ENCODE results near the gene CABCOCO1.
"Not testable (repeated sequence)": the region's sequence is repeated elsewhere in the genome, so short reads cannot be mapped to it uniquely, and the experiment has no call there.

Gene CABCOCO1

GRCh38 chr10:61712105-61712504 is 49.4 kb downstream of the CABCOCO1 start:
- DNase-seq (ENCODE audit: low read depth in 2 of 2) = not testable (repeated sequence)

- not testable (repeated sequence) for DNase-seq (ENCODE audit: low read depth in 2 of 2)
Measured at GRCh38 chr10:61719475-61719874, 56.7 kb downstream of the CABCOCO1 start.

- DNase-seq (ENCODE audit: low read depth in 2 of 2) = no peak
Measured at GRCh38 chr10:61719906-61720305, 57.2 kb downstream of the CABCOCO1 start.

GRCh38 chr10:61721431-61721830 is 58.7 kb downstream of the CABCOCO1 start:
- DNase-seq (ENCODE audit: low read depth in 2 of 2) = no peak

GRCh38 chr10:61725221-61725620 is 62.5 kb downstream of the CABCOCO1 start:
- not testable (repeated sequence) for DNase-seq (ENCODE audit: low read depth in 2 of 2)

- DNase-seq (ENCODE audit: low read depth in 2 of 2) = no peak
Measured at GRCh38 chr10:61729596-61729995, 66.9 kb downstream of the CABCOCO1 start.

- DNase-seq (ENCODE audit: low read depth in 2 of 2) = no peak
Measured at GRCh38 chr10:61730671-61731070, 67.9 kb downstream of the CABCOCO1 start.

- DNase-seq (ENCODE audit: low read depth in 2 of 2) = no peak
Measured at GRCh38 chr10:61731638-61732037, 68.9 kb downstream of the CABCOCO1 start.

GRCh38 chr10:61732629-61733278 is 70.0 kb downstream of the CABCOCO1 start:
- DNase-seq (ENCODE audit: low read depth in 2 of 2) = no peak

GRCh38 chr10:61733358-61733940 is 70.7 kb downstream of the CABCOCO1 start:
- no peak for DNase-seq (ENCODE audit: low read depth in 2 of 2)

GRCh38 chr10:61735882-61736281 is 73.2 kb downstream of the CABCOCO1 start:
- no peak for DNase-seq (ENCODE audit: low read depth in 2 of 2)

GRCh38 chr10:61737455-61737854 is 74.7 kb downstream of the CABCOCO1 start:
- DNase-seq (ENCODE audit: low read depth in 2 of 2) = not testable (repeated sequence)

GRCh38 chr10:61742812-61743211 is 80.1 kb downstream of the CABCOCO1 start:
- no peak for DNase-seq (ENCODE audit: low read depth in 2 of 2)

GRCh38 chr10:61744469-61744868 is 81.7 kb downstream of the CABCOCO1 start:
- DNase-seq (ENCODE audit: low read depth in 2 of 2) = no peak

GRCh38 chr10:61746377-61746776 is 83.6 kb downstream of the CABCOCO1 start:
- no peak for DNase-seq (ENCODE audit: low read depth in 2 of 2)

GRCh38 chr10:61747307-61747706 is 84.6 kb downstream of the CABCOCO1 start:
- DNase-seq (ENCODE audit: low read depth in 2 of 2) = no peak

- DNase-seq (ENCODE audit: low read depth in 2 of 2) = no peak
Measured at GRCh38 chr10:61749291-61749690, 86.6 kb downstream of the CABCOCO1 start.

- DNase-seq (ENCODE audit: low read depth in 2 of 2) = peak; percentile 2 to 37
Measured at GRCh38 chr10:61750943-61751471, 88.3 kb downstream of the CABCOCO1 start.

GRCh38 chr10:61751599-61751998 is 88.9 kb downstream of the CABCOCO1 start:
- no peak for DNase-seq (ENCODE audit: low read depth in 2 of 2)

- DNase-seq (ENCODE audit: low read depth in 2 of 2) = no peak
Measured at GRCh38 chr10:61752111-61753011, 89.6 kb downstream of the CABCOCO1 start.

GRCh38 chr10:61753453-61753852 is 90.7 kb downstream of the CABCOCO1 start:
- DNase-seq (ENCODE audit: low read depth in 2 of 2) = no peak
